Measurements from ENCODE around the gene AGMO. TPM values are rescaled to one million over a fixed set of nuclear protein-coding genes. Genes with fewer than 3 reads are reported as not detected.

Gene AGMO
- total and polyA plus RNA-seq, 3 donors from 2014 or later = 13.1 to 52.8 (median 46.6) TPM

- Histone ChIP-seq H3K4me3 (no peak overlapping the region), H3K4me1 (no peaks in the 10 kb centered on the region), H3K36me3 (ENCODE audit: low read depth, missing control alignments) (no peaks in the 10 kb centered on the region), H3K27ac (no peak overlapping the region), H3K9me3 (no peaks in the 10 kb centered on the region), H3K27me3 (no peaks in the 10 kb centered on the region)
- intact Hi-C loops (cut with DNase I; ENCODE audit: low total_unique reads) = no loop called here
- no peak for DNase-seq
- WGBS, 2 donors = 93 to 95% methylated on average over 3 of the region's 3 CpGs
- no peak for TF ChIP-seq POLR2A (IDR thresholded peaks at IDR 0.05)
- TF ChIP-seq, protein P1, sequence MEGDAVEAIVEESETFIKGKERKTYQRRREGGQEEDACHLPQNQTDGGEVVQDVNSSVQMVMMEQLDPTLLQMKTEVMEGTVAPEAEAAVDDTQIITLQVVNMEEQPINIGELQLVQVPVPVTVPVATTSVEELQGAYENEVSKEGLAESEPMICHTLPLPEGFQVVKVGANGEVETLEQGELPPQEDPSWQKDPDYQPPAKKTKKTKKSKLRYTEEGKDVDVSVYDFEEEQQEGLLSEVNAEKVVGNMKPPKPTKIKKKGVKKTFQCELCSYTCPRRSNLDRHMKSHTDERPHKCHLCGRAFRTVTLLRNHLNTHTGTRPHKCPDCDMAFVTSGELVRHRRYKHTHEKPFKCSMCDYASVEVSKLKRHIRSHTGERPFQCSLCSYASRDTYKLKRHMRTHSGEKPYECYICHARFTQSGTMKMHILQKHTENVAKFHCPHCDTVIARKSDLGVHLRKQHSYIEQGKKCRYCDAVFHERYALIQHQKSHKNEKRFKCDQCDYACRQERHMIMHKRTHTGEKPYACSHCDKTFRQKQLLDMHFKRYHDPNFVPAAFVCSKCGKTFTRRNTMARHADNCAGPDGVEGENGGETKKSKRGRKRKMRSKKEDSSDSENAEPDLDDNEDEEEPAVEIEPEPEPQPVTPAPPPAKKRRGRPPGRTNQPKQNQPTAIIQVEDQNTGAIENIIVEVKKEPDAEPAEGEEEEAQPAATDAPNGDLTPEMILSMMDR (IDR thresholded peaks at IDR 0.05) = no peak
These were observed 44.7 kb upstream of the AGMO start for GRCh38 chr7:15606561-15606960.

DNA sequence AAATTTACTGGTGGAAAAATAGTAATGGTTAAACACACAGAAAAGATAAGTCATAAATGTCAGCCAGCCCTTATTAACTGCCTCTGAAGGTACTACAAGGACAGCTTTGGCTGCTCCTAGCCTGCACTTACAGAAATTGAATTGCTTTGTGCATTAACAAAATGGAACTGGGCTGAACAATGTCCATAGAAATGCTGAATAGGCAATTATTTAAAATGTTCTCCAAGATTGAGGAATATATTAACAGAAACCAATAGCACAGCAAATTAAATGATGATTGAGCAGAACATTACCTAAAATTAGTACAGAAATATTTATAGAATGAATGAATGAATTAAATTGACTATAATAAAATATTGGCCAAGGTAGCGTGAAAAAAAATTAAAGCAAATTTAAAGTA is 42.4 kb upstream of the AGMO start:
- H3K4me1 ChIP-seq = no peaks in the 10 kb centered on the region
- H3K27me3 ChIP-seq = no peaks in the 10 kb centered on the region
- 96 to 100% methylated on average over 1 of the region's 1 CpG for WGBS, 2 donors
- no peak overlapping the region for H3K4me3 ChIP-seq
- H3K27ac ChIP-seq = no peak overlapping the region
- no peaks in the 10 kb centered on the region for H3K9me3 ChIP-seq
- H3K36me3 ChIP-seq (ENCODE audit: low read depth, missing control alignments) = no peaks in the 10 kb centered on the region
- DNase-seq = no peak
- TF ChIP-seq, protein P1 (IDR thresholded peaks at IDR 0.05) = no peak
- TF ChIP-seq POLR2A (IDR thresholded peaks at IDR 0.05) = no peak
- intact Hi-C loops (cut with DNase I; ENCODE audit: low total_unique reads) = no loop called here

- intact Hi-C loops (cut with DNase I; ENCODE audit: low total_unique reads) = no loop called here
- no peak for DNase-seq
- Histone ChIP-seq H3K4me1 (no peaks in the 10 kb centered on the region), H3K36me3 (ENCODE audit: low read depth, missing control alignments) (no peaks in the 10 kb centered on the region), H3K9me3 (no peaks in the 10 kb centered on the region), H3K4me3 (no peak overlapping the region), H3K27ac (no peak overlapping the region), H3K27me3 (no peaks in the 10 kb centered on the region)
- WGBS, 2 donors = 49 to 93% methylated on average over 2 of the region's 2 CpGs
- TF ChIP-seq, protein P1 (IDR thresholded peaks at IDR 0.05) = no peak
- TF ChIP-seq POLR2A (IDR thresholded peaks at IDR 0.05) = no peak
These were observed 41.3 kb upstream of the AGMO start for GRCh38 chr7:15603124-15603523.

GRCh38 chr7:15602236-15602635 is 40.4 kb upstream of the AGMO start:
- DNase-seq = no peak
- intact Hi-C loops (cut with DNase I; ENCODE audit: low total_unique reads) = no loop called here
- H3K27me3 ChIP-seq = no peaks in the 10 kb centered on the region
- H3K4me1 ChIP-seq = no peaks in the 10 kb centered on the region
- H3K4me3 ChIP-seq = no peak overlapping the region
- H3K27ac ChIP-seq = no peak overlapping the region
- WGBS, 2 donors = 62 to 69% methylated on average over 1 of the region's 1 CpG
- no peaks in the 10 kb centered on the region for H3K9me3 ChIP-seq
- no peaks in the 10 kb centered on the region for H3K36me3 ChIP-seq (ENCODE audit: low read depth, missing control alignments)
- no peak for TF ChIP-seq POLR2A (IDR thresholded peaks at IDR 0.05)
- TF ChIP-seq, protein P1 (IDR thresholded peaks at IDR 0.05) = no peak

- H3K27me3 ChIP-seq = no peaks in the 10 kb centered on the region
- no peak for TF ChIP-seq POLR2A (IDR thresholded peaks at IDR 0.05)
- TF ChIP-seq, protein P1 (IDR thresholded peaks at IDR 0.05) = no peak
- no peaks in the 10 kb centered on the region for H3K4me1 ChIP-seq
- no peaks in the 10 kb centered on the region for H3K9me3 ChIP-seq
- H3K27ac ChIP-seq = no peak overlapping the region
- DNase-seq = no peak
- WGBS, 2 donors = 85 to 91% methylated on average over 1 of the region's 1 CpG
- H3K36me3 ChIP-seq (ENCODE audit: low read depth, missing control alignments) = no peaks in the 10 kb centered on the region
- no peak overlapping the region for H3K4me3 ChIP-seq
- intact Hi-C loops (cut with DNase I; ENCODE audit: low total_unique reads) = no loop called here
These were observed 39.4 kb upstream of the AGMO start for GRCh38 chr7:15601175-15601574.

Measured in testis (tissue), 3 donors.